HEK293T (cell line): Measurements from ENCODE around the gene PTPN21.

Source experiments
- BHLHE40 ChIP-seq: fragments of 450-650 bp; IDR thresholded peaks from 2 replicates; pipeline ENCODE4 v1.6.1; 2016; ENCODE audit warnings: mild to moderate bottlenecking, moderate library complexity, borderline replicate concordance
- FOXA1 ChIP-seq: fragments of 450-650 bp; IDR thresholded peaks from 2 replicates; pipeline ENCODE4 v1.6.1; 2016; ENCODE audit warnings: mild to moderate bottlenecking
- FOXK2 ChIP-seq: fragments of 450-650 bp; IDR thresholded peaks from 2 replicates; pipeline ENCODE4 v1.6.1; 2016; ENCODE audit warnings: mild to moderate bottlenecking
- FOXM1 ChIP-seq: fragments of 450-650 bp; IDR thresholded peaks from 2 replicates; pipeline ENCODE4 v1.6.1; 2017; ENCODE audit warnings: mild to moderate bottlenecking, borderline replicate concordance
- HDGF ChIP-seq: fragments of 450-650 bp; IDR thresholded peaks from 2 replicates; pipeline ENCODE4 v1.6.1; 2017; ENCODE audit warnings: antibody characterized with exemption, borderline replicate concordance
- SP1 ChIP-seq: fragments of 450-650 bp; IDR thresholded peaks from 2 replicates; pipeline ENCODE4 v1.6.1; 2017

DNA sequence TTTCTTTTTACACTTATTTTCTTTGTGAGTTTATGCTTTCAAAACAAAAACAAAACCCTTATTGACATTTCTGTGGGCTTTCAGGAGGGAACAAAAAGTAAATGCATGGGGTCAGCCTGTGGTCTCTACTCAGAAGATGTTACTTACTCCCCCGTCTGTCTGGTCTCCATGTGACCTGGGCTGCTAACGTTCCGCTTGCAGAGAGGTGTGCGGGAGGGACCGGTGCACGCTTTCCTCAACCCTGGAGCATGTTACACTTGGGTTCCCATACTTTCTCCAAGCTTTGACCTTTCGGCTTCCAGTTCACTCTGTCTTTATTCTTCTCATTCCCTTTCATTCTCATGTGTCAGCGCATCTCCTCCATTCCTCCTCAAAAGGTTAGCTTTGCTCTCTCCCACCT, 44.5 kb upstream of the PTPN21 start:
- TF ChIP-seq BHLHE40 = no peak
- no peak for TF ChIP-seq FOXA1
- no peak for TF ChIP-seq FOXK2
- no peak for TF ChIP-seq SP1
- no peak for TF ChIP-seq HDGF
- TF ChIP-seq FOXM1 = no peak
